ENCODE results near the gene NOTO. TPM values are rescaled to one million over a fixed set of nuclear protein-coding genes. Genes with fewer than 3 reads are reported as not detected.

Gene NOTO
- total and polyA plus RNA-seq, 10 of the 15 experiments (the other 5 are each of a cell fraction or from before 2014, with no cell fraction given): not detected

DNA sequence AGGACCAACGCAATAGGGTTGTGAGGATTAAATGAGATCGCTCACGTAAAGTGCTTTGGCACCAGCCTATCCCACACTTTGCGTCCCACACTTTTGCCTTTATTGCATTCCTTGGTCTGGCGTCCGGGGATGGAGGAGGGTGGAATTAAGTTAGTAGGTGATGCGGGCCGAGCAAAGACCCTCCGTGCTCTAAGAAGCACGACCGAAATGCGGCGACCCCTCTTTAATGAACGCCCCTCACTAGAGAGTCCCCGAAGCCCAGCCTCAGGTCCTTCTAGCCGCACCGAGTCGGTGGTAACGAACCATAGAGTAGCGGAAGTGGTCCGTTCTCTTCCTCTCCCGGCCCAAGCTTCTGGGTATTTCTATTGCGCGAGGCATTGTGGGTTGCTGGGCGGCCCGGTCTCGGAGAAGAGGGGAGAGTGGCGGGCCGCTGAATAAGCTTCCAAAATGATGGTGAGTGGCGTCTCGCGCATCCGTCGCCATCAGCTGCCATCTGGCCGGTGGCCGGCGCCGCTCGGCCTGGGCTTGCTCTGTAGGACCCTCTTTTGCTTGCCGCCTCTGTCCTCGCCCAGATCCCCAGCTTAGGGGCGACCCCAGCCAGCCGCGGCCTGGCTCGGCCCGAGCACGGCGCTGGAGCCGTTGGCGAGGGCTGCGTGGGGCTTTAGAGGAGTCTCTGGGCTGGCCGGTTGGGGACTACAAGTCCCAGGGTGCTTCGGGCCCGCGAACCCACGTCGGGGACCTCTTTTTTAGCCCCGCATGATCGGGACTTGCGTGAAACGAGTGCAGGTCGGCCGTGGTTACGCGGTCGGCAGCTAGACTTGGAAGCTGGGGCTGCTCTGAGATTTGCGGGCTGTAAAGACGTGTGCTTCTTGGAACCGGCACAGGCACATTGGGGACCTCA is 31.8 kb downstream of the NOTO start, which contains the start of gene CCT7 (continued):
- TF ChIP-seq, protein P1, sequence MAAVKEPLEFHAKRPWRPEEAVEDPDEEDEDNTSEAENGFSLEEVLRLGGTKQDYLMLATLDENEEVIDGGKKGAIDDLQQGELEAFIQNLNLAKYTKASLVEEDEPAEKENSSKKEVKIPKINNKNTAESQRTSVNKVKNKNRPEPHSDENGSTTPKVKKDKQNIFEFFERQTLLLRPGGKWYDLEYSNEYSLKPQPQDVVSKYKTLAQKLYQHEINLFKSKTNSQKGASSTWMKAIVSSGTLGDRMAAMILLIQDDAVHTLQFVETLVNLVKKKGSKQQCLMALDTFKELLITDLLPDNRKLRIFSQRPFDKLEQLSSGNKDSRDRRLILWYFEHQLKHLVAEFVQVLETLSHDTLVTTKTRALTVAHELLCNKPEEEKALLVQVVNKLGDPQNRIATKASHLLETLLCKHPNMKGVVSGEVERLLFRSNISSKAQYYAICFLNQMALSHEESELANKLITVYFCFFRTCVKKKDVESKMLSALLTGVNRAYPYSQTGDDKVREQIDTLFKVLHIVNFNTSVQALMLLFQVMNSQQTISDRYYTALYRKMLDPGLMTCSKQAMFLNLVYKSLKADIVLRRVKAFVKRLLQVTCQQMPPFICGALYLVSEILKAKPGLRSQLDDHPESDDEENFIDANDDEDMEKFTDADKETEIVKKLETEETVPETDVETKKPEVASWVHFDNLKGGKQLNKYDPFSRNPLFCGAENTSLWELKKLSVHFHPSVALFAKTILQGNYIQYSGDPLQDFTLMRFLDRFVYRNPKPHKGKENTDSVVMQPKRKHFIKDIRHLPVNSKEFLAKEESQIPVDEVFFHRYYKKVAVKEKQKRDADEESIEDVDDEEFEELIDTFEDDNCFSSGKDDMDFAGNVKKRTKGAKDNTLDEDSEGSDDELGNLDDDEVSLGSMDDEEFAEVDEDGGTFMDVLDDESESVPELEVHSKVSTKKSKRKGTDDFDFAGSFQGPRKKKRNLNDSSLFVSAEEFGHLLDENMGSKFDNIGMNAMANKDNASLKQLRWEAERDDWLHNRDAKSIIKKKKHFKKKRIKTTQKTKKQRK (IDR thresholded peaks at IDR 0.05; ENCODE audit: low read depth, low read length): peak; percentile 29; the same call in 1 of the 2 replicates
- TF ChIP-seq NFIC (IDR thresholded peaks at IDR 0.05; ENCODE audit: low read depth, low read length): no peak
- TF ChIP-seq POLR2AphosphoS5 (IDR thresholded peaks at IDR 0.05; ENCODE audit: low read length): peak; percentile 99
- TF ChIP-seq, protein P2, sequence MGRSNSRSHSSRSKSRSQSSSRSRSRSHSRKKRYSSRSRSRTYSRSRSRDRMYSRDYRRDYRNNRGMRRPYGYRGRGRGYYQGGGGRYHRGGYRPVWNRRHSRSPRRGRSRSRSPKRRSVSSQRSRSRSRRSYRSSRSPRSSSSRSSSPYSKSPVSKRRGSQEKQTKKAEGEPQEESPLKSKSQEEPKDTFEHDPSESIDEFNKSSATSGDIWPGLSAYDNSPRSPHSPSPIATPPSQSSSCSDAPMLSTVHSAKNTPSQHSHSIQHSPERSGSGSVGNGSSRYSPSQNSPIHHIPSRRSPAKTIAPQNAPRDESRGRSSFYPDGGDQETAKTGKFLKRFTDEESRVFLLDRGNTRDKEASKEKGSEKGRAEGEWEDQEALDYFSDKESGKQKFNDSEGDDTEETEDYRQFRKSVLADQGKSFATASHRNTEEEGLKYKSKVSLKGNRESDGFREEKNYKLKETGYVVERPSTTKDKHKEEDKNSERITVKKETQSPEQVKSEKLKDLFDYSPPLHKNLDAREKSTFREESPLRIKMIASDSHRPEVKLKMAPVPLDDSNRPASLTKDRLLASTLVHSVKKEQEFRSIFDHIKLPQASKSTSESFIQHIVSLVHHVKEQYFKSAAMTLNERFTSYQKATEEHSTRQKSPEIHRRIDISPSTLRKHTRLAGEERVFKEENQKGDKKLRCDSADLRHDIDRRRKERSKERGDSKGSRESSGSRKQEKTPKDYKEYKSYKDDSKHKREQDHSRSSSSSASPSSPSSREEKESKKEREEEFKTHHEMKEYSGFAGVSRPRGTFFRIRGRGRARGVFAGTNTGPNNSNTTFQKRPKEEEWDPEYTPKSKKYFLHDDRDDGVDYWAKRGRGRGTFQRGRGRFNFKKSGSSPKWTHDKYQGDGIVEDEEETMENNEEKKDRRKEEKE (IDR thresholded peaks at IDR 0.05): no peak
- TF ChIP-seq PAX8 (IDR thresholded peaks at IDR 0.05): no peak
- TF ChIP-seq WRNIP1 (IDR thresholded peaks at IDR 0.05; ENCODE audit: borderline replicate concordance, low read depth, low read length): no peak
- TF ChIP-seq, protein P3, sequence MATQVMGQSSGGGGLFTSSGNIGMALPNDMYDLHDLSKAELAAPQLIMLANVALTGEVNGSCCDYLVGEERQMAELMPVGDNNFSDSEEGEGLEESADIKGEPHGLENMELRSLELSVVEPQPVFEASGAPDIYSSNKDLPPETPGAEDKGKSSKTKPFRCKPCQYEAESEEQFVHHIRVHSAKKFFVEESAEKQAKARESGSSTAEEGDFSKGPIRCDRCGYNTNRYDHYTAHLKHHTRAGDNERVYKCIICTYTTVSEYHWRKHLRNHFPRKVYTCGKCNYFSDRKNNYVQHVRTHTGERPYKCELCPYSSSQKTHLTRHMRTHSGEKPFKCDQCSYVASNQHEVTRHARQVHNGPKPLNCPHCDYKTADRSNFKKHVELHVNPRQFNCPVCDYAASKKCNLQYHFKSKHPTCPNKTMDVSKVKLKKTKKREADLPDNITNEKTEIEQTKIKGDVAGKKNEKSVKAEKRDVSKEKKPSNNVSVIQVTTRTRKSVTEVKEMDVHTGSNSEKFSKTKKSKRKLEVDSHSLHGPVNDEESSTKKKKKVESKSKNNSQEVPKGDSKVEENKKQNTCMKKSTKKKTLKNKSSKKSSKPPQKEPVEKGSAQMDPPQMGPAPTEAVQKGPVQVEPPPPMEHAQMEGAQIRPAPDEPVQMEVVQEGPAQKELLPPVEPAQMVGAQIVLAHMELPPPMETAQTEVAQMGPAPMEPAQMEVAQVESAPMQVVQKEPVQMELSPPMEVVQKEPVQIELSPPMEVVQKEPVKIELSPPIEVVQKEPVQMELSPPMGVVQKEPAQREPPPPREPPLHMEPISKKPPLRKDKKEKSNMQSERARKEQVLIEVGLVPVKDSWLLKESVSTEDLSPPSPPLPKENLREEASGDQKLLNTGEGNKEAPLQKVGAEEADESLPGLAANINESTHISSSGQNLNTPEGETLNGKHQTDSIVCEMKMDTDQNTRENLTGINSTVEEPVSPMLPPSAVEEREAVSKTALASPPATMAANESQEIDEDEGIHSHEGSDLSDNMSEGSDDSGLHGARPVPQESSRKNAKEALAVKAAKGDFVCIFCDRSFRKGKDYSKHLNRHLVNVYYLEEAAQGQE (IDR thresholded peaks at IDR 0.05; ENCODE audit: low read depth, low read length): peak; percentile 38; the same call in 1 of the 2 replicates
- TF ChIP-seq NFYB (IDR thresholded peaks at IDR 0.05; ENCODE audit: insufficient read depth, low read depth, low read length): no peak
- peak; percentile 86 for TF ChIP-seq BACH1 (IDR thresholded peaks at IDR 0.05; ENCODE audit: borderline replicate concordance)
- no peak for TF ChIP-seq BRCA1 (IDR thresholded peaks at IDR 0.05; ENCODE audit: low read depth, low read length)
- no peak for TF ChIP-seq SUPT20H (IDR thresholded peaks at IDR 0.05; ENCODE audit: borderline replicate concordance, control insufficient read depth, low read depth, low read length)
- TF ChIP-seq RELA (IDR thresholded peaks at IDR 0.05; ENCODE audit: borderline replicate concordance, partially characterized antibody): peak; percentile 61
- TF ChIP-seq POLR2A (IDR thresholded peaks at IDR 0.05; ENCODE audit: low read depth, low read length): peak; percentile 99
- peak; percentile 60 for TF ChIP-seq SMAD1 (IDR thresholded peaks at IDR 0.05; ENCODE audit: low read depth, partially characterized antibody)
- TF ChIP-seq ATF2 (IDR thresholded peaks at IDR 0.05; ENCODE audit: low read length): no peak
- no peak for TF ChIP-seq SMC3 (IDR thresholded peaks at IDR 0.05; ENCODE audit: borderline replicate concordance, low read length)
- peak; percentile 84 for TF ChIP-seq YY1 (IDR thresholded peaks at IDR 0.05; ENCODE audit: low read depth, low read length)
- peak; percentile 96 for TF ChIP-seq SMAD5 (IDR thresholded peaks at IDR 0.05; ENCODE audit: low read depth)
- no peak for TF ChIP-seq YBX1 (IDR thresholded peaks at IDR 0.05)

All from GM12878 (cell line).